ENCODE results near the gene CDC42BPB.

CDC42BPB gene, protein sequence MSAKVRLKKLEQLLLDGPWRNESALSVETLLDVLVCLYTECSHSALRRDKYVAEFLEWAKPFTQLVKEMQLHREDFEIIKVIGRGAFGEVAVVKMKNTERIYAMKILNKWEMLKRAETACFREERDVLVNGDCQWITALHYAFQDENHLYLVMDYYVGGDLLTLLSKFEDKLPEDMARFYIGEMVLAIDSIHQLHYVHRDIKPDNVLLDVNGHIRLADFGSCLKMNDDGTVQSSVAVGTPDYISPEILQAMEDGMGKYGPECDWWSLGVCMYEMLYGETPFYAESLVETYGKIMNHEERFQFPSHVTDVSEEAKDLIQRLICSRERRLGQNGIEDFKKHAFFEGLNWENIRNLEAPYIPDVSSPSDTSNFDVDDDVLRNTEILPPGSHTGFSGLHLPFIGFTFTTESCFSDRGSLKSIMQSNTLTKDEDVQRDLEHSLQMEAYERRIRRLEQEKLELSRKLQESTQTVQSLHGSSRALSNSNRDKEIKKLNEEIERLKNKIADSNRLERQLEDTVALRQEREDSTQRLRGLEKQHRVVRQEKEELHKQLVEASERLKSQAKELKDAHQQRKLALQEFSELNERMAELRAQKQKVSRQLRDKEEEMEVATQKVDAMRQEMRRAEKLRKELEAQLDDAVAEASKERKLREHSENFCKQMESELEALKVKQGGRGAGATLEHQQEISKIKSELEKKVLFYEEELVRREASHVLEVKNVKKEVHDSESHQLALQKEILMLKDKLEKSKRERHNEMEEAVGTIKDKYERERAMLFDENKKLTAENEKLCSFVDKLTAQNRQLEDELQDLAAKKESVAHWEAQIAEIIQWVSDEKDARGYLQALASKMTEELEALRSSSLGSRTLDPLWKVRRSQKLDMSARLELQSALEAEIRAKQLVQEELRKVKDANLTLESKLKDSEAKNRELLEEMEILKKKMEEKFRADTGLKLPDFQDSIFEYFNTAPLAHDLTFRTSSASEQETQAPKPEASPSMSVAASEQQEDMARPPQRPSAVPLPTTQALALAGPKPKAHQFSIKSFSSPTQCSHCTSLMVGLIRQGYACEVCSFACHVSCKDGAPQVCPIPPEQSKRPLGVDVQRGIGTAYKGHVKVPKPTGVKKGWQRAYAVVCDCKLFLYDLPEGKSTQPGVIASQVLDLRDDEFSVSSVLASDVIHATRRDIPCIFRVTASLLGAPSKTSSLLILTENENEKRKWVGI (N-terminal part only)

DNA sequence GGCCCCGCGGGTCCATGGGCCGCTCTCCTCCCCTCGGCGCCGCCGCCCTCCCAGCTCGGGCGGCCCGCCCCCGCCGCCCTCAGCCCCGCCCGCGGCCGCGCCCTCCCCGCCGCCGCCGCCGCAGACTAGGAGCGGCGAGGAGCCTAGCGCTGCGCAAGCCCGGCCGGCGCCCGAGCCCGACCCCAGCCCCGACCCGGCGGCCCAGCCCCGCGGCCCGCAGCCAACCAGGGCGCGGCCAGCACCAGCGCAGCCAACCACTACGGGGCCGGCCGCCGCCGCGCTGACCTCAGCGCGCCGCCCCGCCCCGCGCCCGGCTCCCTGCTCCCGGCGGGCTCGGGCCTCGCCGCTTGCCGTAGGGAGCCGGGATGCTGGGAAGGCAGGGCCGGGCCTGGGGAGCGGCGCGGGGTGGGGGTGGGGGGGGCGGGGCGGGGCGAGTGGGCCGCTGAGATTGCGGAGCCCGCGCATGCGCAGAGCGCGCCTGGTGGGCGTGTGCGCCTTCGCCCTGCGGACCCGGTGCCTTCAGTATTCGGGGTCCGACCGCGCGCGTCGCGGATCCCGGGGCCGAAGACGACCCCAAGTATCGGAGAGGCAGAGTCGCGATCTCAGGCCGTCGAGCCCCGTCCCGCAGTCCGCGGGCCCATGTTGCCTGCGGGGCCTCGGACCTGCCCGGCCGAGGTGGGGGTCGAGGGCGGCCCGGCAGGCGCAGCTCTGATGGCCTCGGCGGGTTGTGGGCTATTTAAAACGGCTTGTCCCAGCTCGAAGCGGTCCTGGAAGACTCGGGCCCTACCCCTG, at the start of gene CDC42BPB:
CDC42BPB (minus strand) TSS at position 178 of the 792 bp plus-strand sequence. CDS start 376 bp downstream, outside the sequence.
- peak; percentile 91 for DNase-seq (ENCODE audit: low read depth)

DNA sequence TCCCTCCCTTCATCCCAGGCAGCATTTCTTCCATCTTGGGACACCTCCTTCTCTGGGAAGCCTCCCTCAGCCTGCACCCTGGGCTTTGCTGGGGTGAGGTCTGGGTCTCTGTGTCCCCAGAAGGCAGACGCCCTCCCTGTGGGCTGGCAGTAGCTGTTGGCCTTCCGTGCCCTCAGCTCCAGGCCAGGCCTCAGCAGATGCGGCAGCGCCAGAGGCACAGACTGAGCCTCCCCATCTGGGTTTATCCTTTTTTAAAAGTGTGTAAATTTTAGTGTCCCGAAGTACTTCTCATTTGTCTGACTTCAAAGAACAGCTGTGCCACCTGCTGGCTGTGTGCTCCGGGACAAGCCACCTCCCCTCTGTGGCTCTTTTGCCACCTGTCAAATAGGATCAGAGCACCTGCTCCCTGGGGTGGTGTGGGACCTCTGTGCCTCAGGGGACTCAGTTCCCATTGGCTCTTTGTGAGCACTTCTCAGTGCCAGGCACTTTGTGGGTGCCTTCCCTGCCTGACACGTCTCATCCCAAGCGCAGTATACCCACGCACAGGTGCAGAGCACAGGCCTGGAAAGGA, 48.3 kb upstream of the CDC42BPB start:
- DNase-seq (ENCODE audit: low read depth): no peak

DNA sequence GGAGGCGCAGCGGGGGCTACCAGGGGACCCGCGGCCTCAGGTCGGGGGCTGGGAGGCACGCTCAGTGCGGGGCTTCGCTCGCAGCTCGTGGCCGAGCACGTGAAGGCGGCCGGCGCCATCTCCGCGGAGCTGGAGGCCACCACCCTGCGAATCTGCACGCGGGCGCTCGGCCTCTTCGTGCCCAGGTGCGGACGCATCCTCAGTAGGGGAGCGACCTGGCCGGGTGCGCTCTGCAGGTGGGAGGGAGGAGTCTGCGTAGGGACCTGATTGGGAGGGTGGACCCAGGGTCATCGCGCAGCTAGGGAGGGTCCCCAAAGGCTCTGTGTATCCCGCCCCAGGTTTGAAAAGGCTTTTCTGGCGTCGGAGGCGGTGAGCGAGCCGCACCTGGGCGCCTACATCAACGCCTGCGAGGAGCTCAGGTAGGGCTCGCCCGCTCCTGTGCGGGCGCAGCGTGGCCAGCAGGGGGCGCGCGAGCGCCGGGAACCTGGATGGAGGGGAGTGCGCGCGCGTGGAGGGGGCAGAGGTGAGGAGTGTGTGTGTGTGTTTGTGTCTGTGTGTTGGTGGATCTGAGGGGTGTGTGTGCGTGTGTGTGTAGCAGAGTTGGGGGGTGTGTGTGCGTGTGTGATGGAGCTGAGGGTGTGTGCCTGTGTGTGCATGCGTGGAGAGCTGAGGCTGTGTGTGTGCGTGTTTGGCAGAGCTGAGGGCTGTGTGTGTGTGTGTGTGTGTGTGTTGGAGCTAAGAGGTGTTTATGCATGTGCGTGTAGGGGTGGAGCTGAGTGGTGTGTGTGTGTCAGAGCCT, 47.5 kb upstream of the CDC42BPB start:
- DNase-seq (ENCODE audit: low read depth): no peak

DNA sequence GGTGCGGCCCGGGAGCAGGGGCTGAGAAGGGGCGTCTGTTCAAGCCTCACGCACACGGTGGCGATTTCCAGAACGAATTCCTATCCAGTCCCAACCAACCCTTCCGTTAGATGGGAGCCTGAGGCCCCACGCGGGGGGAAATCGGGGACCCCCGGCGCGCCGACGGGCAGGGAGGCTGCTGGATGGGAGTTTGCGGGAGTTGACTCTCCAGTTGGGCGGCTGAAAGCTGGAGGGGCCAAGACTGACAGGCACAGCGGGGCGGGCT, 47.0 kb upstream of the CDC42BPB start:
- no peak for DNase-seq (ENCODE audit: low read depth)

DNA sequence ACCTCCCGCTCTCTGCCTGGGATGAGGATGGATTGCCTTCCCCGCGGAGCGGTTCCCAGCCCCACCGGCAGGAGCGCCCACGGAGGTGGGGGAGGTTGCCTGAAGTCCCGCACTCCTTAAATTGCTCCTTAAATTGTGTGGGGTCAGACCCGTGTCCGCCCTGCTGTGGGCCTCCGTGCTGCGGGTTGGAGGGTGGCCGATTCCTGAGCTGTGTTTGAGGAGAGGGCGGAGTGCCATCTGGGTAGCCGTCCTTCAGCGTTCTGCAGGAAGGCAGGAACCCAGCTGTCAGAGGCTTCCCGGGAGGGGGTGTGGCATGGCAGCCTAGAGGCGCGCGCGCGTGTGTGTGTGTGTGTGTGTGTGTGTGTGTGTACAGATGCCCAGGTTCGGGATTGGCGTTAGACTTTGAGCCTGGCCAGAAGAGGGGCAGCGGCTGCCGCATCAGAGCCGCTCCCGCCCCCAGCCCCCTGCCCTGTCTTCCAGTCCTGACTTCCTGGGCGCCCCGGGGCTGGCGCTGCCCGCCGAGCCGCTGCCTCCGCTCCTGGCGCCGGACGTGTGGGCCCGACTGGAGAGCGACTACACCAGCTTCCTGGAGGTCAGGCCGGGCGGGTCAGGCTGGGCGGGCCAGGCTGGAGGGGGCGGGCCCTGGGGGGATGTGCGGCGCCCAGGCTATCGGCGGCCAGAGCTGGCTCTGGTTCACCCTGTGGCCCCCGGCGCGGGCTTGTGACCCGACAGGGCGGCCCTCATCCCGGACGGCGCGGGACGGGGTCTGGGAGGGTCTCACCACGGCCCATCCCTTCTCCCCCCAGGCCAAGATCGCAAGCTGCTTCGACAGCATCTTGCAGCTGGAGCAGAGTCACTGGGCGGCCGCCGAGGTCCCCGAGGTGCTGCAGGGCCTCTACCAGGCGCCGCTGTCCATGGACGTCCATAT, 46.4 kb upstream of the CDC42BPB start:
- peak; percentile 43 for DNase-seq (ENCODE audit: low read depth)

DNA sequence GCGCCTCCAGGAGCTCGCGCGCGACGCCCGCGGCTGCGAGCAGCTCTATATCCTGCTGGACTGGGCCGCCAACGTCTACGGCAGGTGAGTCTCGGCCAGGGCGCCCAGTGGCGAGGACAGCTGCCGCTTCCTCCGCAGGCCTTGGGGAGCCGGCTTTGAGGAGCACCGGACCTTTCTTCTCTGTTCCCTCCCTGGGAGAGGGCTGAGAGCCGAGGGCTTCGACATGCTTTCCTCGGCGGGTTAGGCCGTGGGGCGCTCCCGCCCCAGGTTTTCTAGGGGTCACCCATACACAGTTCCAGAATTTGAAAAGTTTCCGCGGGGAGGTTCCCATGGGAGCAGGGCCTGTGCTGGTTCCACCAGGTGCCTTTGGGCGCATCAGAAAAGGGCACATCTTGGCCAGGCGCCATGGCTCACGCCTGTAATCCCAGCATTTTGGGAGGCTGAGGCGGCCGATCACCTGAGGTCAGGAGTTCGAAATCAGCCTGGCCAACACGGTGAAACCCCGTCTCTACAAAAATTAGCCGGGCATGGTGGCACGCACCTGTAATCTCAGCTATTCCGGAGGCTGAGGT, 45.4 kb upstream of the CDC42BPB start:
- no peak for DNase-seq (ENCODE audit: low read depth)

DNA sequence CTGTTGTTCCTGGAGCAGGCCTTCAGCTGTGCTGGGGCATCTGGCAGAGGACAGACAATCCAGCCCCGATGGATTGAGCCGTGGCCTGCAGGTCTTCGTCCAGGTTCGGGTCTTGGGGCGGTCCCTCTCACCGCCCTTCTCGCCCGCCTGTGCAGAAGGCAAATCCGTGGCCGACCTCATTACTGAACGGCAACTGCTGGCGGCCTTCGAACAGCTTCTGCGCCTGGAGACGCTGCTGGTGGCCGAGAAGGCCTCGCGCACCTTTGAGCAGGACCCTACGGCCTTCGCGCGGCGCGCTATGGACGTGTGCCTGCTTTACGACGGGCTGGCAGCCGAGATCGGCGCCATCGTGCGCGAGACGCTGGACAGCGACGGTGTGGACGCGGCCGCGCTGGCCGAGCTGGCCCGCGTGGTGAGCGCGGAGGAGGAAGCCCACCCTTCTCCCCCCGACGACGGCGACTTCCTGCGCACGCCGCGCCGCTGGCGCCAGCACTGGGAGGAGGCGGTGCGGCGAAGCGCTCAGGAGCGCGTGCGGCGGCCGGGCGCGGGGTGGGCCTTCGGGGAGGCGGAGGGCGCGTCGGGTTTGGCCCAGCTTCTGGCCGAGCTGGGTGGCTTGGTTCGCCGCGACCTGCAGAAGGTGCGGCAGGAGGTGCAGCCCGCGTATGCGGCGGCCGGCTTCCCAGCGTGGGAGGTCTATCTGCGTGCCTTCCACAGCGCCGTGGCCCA, 44.8 kb upstream of the CDC42BPB start:
- DNase-seq (ENCODE audit: low read depth): no peak

DNA sequence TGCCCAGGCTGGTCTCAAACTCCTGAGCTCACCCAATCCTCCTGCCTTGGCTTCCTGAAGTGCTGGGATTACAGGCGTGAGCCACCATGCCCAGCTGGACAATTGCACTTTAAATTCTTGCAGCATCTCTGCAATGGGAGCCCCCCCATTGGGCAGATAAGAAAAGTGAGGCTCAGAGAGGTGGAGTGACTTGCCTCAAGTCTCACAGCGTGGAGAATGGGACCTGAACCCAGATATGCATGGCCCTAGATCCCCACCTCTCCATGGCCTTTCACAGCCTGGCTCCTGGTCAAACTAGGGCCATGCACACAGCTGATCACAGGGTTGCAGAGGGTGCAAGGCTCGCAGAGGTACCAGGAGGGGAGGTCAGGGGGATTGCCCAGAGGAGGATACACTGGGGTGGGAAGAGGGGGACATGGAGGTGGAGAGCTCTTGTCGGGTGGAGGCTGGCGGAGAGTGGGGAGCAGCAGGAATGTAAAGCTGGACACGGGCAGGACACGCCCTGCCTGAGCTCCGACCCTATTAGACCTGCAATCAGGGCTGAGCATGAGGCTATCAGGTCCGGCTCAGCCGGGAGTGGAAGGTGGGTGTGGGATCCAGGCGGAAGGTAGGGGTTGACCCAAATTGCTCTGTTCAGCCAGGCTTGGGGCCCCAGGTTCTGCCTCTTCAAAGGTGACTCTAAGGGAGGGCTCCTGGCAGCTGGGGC, 44.1 kb upstream of the CDC42BPB start:
- DNase-seq (ENCODE audit: low read depth): no peak

DNA sequence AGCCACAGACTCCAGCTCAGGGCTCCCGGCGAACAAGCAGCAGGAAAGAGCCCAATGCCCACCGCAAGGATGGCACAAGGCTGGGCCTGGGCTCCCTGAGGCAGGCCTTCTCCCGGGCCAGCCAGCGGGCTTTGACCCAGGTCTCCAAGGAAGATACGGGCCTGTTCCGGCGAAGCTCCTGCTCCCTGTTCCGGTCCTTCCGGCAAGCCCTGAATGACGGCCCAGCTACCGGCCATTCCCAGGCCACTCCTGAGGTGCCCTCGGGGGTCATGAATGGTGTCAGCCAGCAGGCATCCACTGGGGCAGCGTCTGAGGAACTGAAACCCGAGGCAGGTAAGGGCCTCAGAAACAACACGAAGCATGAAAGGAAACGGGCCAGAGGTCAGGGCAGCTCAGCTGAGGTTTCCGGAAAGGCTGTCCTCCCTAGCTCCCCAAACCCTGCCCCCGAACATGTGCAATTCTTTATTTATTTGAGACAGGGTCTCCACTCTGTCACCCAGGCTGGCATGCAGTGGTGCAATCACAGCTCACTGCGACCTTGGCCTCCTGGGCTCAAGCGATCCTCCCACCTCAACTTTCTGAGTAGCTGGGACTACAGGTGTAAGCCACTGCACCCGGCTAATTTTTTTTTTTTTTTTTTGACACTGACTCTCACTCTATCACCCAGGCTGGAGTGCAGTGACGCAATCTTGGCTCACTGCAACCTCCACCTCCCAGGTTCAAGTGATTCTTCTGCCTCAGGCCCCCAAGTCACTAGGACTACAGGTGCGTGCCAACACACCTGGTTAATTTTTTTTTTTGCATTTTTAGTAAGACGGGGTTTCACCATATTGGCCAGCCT, 43.2 kb upstream of the CDC42BPB start:
- no peak for DNase-seq (ENCODE audit: low read depth)

DNA sequence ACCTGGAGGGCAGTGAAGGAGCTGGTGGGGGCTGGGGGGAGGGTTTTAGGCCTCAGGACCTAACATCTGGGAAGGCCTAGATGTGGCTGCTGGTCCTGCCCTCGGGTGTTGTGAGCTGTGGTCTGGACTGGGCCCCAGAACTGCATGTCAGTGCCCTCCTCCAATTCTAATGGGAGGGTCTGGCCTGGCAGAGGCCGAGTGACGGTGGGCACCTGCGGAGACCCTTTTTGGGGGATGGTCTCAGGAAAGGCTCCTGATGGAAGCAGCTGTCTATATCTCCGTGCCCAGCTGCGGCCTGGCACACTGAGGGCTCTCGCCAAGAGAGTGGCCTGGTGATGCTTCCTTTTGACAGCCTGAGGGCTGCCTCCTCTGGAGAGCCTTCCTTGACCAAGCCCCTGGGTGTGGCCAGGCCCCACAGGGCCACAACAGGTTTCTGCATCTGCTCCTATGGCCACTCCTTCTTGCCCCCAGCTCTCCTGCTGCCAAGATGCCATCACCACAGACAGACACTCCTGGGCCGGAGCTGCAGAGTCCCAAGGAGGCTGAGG, 42.5 kb upstream of the CDC42BPB start:
- no peak for DNase-seq (ENCODE audit: low read depth)

DNA sequence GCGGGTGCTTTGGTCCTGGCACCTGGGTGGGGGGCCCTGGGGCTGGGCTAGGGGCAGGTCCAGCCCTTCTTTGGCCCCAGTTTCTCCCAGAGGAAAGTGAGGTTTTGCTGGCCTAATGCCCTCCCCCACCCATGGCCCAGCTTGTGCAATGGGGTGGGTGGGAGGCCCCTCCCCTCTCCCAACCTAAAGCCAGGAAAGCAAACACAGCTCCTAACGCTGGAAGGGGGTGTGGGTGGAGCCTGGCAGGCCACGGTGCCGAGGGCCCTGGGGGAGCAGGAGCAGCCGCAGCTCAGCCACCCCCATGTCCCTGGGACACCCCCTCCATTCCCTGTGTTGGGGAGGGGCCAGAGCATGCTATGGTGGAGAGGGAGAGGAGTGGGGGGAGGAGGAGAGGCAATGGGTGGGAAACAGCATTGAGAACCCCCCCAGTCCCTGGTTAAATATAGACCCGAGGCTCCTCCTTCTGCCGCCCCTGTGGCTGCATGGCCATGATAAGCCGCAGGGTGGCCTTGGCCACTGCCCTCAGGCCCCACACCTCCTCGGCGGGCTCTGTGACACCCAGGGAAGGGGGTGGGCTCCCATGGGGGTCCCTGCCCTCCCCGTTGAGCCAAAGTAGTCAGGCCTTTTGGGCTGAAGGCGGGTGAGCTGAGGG, 41.9 kb upstream of the CDC42BPB start:
- DNase-seq (ENCODE audit: low read depth): no peak

DNA sequence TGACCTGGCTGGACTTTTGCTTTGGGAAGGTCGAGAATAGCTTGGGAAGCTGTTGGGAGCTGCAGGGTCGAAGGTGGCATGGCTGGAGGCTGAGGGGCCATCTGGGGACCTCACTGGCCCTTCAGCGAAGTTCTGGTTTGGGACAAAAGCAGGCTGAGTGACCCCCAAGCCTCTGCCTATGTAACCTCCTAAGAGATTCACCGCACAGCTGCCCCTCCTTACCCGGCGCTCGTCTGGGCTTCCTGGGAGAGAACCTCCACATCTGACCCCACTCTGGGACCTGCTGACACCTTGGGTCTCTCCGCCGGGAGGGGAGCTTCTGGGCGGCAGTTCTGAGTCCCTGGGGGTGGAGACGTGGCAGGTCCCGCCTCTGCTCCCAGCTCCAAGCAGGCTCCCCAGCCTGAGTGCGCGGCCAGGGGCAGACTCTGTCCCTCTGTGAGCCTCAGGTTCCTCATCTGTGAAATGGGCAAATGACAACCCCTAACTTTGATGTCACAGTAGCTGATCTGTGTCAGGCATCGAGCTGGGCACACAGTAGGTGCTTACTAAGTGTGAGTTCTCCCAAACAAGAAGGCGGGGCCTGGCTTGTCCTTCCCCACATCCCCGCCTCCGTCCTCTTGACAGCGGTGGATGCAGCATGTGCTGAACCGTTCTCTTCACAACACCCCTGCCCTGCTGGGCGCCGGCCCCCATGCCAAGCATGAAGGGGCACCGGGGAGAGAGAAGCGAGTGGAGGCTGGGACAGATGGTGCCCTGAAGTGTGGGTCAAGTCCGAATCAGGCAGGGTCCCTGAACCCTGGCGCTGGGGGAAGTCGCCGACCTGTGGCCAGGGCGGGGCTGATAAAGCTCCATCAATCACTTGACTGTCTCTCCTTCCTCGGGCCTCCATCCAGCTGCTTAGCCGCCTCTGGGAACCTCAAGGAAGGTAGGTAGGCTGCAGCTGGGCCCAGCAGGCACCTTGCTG, 40.9 kb upstream of the CDC42BPB start:
- DNase-seq (ENCODE audit: low read depth): no peak

DNA sequence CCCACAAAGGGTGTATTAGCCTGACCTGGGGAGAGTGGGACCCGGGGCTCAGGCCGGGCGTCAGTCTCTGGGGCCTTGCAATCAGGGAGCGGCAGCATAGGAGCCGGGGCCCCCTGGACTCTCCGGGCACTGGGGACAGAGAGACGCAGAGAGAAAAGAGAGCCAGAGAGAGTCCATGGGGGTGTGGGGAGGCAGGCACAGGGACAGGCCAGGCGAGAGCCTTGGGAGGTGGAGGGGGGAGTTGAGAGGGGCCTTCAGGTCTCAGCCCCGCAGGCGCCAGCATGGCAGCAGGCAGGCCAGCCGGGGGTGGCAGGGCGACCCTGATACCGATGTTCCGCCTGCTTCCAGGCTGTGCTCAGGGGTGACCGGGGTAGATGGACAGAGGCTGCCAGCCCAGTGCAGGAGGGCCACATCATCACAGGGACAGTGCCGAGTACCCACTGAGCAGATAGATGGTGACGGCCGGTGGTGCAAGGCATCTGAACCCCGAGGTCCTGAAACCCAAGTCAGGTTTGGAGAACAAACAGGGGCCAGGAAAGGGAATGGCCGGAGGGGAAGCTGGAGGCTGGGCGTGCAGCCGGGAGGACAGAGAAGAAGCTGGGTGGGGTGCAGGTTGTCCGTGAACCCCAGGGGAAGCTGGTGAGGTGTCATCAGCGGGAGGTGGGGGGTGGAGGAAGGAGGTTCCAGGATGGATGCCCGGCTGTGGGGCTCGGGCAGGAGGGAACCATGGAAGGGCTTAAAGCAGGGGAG, 40.1 kb upstream of the CDC42BPB start:
- no peak for DNase-seq (ENCODE audit: low read depth)

DNA sequence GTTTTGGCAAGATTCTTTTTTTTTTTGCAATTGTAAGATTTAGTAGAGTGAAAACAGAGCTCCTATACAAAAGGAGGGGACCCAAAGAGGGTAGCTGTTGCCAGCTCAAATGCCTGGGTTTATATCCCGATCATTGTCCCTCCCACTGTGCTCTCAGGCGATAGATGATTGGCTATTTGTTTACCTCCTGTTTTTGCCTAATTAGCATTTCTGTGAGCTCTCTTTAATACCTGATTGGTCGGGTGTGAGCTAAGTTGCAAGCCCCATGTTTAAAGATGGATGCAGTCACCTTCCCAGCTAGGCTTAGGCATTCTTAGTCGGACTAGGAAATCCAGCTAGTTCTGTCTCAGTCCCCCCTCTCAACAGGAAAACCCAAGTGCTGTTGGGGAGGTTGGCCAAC, 39.0 kb upstream of the CDC42BPB start:
- no peak for DNase-seq (ENCODE audit: low read depth)
